Hematopoietic multipotent progenitor cell treated with erythropoietin and hydrocortisone succinate and interleukin-3 and kit ligand, for 17 days (in vitro differentiated cells): ENCODE data around the gene SLC4A1.

ENCODE experiments used
- DNase-seq: peaks from one replicate; pipeline ENCODE4 v3.0.0-alpha.2; 2015; ENCODE audit warnings: low spot score

SLC4A1 gene

DNA sequence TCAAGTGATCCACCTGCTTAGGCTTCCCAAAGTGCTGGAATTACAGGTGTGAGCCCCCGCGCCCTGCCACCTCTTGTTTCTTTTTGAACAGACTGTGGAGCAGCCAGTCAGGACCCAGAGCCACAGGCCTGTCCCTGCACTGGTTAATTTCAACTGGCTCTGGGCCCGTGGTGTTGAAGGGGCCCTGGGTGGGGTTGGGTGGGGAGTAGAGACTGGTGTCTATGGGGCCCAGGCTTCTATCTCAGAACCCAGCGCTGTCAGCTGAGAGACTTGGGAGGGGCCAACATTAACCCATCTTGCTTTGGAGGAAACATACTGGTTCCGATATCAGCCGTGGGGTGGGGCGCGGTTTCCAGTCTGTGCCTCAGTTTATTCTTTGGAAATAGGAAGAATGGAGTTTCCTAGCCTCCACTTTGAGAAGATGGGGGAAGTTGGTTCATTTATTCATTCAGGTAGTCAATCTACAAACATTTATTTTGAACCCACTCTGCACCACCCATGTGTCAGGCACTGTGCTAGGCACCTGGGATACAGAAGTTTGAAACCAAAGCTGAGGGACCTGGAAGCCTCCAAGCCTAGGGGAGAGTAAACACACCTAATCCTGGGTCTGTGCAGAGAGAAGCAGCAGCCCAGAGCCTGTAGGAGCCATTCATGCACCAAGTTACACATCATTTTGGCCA lies 15.5 kb upstream of the SLC4A1 start:
- peak; percentile 93 for DNase-seq

DNA sequence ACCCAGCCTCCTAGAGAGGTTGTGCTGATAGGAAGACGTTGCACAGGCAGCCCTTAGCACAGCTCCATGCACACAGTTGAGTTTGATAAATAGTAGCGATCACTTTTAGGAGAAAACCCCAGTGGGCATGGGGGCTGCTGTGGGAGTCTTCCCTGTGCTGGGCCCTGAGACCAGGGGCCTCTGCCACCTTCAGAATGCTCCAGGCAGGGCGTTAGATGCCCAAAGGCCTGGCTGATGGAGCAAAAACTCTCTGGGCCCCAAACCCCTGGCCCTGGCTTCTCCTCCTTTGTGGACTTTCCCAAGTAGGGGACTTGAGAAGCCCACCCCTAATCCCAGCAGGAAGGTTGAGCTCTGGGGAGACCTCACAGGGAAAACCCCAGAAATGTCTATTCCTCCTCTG lies 14.3 kb upstream of the SLC4A1 start:
- peak; percentile 82 for DNase-seq

DNA sequence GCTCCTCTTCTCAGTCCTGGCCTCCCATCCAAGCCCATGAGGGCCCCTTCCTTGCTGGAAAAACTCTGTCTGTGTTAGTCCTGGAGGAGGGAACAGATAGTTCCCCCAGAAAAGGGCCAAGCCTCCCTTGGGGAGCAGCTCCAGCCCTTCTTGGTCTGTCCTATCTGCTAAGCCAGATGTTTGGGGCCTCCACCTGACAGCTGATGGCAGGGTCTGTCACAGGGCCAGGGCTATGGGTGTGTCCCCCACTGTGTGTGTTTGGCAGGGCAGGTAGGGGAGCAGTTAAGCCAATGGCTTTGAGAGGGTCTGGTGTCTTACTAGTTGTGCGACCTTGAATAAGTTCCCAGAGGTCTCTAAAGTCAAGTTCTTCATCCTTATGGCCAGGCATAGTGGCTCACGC lies 13.6 kb upstream of the SLC4A1 start:
- DNase-seq, result peak; percentile 95

DNA sequence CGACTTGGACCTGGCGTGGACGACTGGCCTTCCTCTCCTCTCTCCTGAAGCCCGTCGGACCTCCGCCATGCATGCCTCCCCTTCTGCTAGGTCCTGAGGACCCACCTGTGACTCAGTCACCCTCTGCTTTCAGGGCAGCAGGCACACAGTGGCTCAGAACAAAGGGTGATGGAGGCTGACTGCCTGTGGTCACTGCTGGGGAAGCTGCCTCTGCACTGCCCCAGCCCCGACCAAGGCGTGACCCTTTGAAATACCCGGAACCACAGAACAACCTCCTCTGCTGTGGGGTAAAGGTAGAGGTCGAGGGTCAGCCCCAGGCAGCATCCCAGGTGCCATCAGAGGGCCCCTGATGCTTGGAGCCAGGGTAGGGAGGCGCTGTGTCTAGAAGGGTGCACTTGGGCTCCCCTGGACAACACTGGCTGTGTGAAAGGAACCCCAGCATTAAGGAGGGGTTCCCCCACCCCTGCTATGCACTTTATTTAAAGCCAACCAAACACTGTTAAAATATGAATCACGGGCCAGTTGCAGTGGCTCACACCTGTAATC lies 12.5 kb upstream of the SLC4A1 start:
- peak; percentile 67 for DNase-seq

DNA sequence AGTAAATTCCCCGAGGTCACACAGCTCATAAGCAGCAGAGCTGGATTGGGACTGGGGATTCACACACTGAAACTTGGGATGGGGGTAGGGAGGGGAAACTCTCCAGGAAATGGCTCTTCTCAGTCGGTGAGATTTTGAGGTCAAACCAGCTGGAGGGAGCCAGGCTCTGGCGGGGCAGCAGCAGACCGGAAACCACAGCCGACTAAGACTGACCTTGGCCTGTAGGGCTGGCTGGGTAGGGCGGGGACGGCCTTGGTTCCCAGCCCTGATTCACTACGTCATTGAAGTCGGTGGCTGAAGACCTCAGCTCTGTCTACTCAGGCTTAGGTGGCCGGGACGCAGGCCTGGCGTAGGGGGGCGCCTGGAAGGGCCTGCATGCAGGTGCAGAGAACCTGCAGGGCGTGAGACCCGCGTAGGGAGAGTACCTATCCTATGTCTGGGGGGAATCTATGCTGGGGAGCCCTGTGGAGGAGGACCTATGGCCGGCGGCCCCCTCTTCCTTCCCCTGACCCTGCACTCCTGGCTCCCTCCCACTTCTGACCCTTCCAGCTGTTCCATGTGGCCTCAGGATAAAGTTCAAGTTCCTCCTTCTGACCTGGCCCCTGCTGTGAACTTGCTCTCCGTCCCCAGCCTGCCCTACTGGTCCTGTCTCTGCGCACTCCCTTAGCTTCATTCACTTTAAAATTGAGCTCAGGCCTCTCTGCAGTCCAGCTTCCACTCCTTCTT lies 11.9 kb upstream of the SLC4A1 start:
- peak; percentile 88 for DNase-seq

DNA sequence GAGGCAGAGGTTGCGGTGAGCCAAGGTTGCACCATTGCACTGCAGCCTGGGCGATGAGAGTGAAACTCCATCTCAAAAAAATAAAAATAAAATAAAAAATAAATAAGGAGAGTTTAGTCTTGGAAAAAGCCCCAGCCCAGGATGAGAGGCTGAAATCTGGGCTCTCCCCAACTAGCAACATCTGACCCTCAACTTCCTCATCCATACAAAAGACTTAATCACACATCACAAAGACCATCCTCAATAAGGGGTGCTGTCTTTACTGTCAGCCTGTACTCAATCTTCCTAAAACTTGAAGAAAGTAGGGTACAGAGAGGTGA lies 11.4 kb upstream of the SLC4A1 start:
- DNase-seq, result no peak

DNA sequence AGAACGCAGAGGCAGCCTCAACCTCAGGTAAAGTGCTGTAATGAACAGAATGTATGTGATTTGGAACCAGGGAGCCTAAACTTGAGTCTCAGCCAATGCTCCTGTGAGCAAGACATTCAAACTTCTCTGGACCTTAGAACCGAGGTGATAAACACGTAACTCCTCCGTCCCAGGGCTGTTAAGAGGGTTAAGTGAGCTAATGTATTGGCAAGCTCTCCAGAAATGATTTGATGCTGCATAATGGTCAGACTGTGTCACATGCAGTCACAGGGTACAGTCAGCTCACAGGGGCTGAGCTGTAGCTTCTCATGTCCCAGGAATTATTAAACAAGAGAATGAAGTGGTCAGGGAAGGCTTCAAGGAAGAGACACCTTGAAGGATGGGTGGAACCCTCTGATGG lies 10.0 kb upstream of the SLC4A1 start:
- DNase-seq, result peak; percentile 69

DNA sequence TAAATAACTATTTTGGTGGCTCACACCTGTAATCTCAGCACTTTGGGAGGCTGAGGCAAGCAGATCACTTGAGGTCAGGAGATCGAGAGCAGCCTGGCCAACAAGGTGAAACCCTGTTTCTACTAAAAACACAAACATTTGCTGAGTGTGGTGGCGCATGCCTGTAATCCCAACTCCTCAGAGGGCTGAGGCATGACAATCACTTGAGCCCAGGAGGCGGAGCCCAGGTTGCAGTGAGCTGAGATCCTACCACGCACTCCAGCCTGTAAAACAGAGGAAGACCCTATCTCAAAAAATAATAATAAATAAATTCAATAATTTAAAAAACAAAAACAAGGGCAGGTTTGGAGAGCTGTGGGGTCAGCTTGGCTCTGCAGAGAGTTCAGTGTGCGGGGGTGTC lies 5.7 kb upstream of the SLC4A1 start:
- DNase-seq, result no peak

DNA sequence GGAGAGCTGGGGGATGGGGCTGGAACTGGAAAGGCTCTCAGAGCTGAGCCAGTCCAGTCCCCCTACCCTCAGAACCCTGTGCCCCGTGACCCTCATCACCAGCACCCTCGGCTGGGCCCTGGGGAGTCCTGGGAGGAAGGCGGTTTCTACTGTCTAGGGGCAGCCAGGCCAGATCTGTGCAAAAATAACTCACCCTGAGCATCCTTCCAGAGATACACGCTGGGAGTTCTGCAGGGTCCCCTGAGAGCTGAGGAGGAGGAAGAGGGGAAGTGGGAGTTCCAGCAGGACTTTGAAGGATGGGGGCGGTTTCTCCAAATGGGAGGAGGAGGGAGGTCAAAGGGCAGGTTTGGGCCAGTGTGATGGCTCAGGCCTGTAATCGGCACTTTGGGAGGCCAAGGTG lies 5.0 kb upstream of the SLC4A1 start:
- DNase-seq, result no peak

DNA sequence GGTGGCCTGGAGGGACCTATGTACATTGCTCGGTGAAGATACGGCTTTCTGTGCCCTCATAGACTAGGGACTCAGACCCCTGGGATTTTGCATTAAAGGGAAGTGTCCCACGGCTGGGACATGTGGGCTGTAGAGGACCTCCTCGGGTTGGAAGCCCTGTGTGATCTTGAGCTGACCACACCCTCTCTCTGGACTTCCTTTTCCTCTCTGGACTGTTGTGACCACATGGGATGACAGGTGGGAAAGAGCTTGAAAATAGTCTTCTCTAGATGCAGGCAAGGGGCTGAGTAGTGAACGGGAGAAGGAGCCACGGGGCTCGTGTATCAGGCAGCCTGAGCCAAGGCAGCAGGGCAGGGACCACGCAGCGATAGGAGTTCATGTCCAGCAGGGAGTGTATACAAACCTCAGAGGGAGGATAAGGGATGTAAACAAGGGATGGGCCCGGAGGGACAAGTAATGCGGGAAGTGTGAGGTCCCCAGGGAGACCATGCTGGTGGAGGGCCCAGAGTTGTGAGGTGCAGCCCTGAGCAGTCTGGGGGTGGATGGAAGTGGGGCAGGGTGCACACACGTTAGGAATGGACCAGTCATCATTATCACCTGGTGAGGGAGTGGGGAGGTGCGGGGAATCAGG lies 4.5 kb upstream of the SLC4A1 start:
- DNase-seq, result peak; percentile 30

DNA sequence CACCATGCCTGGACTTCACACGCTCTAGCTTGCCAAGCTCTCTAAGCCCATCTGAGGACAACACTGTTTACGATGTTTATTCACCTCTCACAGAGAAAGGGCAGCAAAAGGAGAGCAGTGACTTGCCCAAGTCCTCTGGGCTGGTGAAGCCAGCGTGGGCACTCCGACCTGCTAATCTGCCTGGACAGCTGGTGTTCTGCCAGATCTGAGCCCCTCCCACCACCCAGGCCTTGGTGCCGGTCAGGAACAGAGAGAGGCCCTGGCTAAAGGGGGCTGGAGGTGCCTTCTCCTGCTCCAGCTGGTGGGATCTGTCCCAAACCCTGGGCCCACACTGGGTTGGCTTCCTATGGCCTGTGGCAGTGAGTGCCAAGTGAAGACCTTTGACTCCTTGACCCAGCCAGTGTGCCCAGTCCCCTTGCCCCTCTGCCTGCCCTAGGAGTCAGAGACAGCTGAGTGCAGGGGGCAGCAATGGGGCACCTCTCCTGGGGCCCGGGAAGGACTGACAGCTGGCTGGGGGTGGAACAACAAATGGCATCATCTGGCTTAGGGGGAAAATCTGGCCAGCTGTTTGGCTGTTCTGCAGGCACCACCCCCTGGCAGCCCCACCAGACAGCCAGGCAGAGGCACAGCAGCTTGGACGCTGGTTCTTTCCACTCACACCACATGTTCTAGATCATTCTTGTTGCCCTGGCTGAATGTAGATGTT lies 1.8 kb upstream of the SLC4A1 start:
- peak; percentile 91 for DNase-seq

DNA sequence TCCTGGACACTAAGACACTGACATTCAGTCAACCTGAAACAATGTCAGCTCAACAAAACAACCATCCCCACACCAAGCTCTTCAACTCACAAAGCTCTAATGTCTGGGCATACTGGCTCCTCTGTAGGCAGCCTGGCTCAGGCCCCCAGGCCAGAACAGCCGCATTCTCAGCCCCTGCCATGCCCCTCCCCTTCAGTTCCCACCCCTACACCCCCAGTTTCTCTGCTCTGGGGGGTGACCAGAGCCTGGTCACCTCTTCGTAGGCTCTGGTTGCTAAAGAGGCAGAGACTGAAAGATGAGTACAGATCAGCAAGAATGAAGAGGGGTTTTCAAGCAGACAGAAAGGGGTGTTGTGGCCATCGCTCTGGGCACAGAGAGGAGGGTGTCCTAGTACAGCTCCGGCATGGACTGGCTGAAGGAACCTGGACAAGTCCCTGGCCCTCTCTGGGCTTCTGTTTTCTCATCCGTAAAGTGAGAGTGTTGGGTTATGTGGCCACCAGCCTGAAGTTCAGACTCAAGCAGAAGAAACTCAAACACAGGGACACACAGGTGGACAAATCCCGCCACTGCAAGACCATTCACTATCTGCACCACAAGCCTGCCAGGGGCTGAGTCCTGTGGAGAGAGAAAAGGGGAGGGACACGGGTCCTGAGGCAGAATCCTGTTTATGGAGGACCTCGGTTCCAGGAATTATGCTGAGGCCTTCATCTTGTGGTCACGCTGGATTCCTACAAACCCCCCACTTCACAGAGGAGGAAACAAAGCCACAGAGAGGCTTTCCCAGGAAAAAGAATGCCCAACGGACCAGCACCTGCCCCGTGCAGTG lies 987 bp upstream of the SLC4A1 start:
- DNase-seq, result peak; percentile 82

DNA sequence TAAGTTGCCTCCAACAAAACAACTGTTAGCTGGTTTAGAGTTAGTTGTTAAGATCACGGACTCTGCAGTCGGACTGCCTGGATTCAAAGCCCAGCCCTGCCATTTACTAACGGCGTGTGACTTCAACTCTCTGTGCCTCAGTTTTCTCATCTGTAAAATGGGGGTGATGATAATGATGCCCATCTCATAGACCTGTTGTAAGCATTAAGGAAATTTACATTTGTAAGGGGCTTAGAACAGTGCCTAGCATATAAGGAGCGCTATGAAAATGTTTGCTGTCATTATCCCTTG lies 825 bp downstream of the SLC4A1 start:
- DNase-seq, result no peak

DNA sequence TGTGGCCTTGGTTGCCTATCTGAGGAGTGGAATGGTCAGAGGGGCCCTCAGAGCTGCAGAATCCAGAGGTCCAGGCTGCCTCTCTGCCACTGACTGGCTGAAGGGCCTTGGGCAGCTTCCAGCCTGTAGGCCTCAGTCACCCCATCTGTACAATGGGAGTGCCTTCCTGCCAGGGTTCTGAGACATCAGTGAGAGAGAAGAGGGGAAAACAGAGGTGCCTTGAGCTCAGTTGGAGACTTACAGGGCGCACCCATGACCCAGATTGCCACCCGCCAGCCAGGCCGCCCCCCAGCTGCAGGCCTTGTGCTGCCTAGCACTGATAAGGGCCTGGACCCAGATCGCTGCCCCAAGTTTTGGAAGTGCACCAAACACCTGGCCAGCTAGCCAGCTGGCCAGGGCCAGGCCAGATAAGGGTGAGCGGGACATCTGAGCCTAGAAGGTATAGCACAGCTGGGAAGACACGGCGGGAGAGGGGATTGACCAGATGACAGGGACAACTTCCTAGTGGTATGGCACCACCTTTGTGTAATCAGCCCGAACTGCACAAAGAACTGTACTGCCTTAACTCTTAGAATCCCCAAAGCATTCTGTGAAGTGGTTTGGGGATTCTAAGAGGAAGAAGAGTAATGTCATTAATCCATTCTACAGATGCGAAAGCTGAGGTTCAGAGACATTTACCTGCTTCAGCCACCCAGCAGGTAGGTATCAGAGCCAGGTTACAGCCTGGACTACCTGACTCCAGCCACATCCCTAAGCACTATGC lies 1.4 kb downstream of the SLC4A1 start:
- peak; percentile 97 for DNase-seq

DNA sequence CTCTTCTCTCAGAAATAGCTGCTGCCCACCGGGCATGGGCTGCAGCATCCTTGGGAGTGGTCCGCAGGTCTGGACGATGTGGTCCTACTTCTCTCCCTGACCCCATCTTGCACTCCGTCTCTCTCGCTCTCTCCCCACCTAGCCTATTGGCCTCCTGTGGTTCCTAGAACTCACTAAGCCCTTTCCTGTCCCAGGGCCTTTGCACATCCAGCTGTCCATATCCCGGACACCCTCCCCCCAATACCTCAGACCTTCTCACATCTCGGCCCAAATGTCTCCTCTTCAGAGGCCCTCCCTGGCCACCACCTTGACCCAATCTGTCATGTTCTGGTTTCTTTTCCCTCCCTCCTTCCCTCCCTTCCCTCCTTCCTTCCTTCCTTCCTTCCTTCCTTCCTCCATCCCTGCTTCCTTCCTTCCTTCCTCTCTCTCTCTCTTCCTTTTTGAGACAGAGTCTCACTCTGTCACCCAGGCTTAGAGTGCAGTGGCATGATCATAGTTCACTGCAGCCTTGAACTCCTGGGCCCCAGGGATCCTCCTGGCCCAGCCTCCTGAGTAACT lies 4.5 kb downstream of the SLC4A1 start:
- DNase-seq, result peak; percentile 58

DNA sequence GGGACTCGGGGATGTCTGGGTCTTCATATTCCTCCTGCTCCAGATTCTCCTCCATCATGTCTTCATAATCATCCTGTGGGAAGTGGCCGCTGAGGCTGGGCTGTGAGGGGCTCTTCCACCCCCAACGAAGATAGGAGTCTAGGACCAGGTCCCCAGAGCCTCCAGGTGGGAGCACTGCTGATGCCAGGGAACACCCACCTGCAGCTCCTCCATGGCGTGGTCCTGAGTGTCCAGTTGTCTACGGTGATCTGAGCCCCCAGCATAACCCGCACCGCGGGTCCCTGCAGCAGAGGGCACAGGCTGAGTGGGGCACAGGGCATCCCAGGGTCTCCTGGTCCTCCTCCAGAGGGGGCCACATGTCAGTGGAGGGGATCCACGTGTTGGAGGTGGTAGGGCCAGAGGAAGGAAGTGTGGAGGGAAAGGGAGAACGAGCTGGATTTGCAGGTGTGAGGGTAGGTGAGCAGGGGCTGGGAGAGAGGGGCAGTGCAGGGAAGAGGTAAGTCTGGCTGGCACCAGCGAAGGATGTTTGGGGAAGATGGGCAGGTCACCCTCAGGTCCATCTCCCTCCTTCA lies 5.2 kb downstream of the SLC4A1 start:
- no peak for DNase-seq

DNA sequence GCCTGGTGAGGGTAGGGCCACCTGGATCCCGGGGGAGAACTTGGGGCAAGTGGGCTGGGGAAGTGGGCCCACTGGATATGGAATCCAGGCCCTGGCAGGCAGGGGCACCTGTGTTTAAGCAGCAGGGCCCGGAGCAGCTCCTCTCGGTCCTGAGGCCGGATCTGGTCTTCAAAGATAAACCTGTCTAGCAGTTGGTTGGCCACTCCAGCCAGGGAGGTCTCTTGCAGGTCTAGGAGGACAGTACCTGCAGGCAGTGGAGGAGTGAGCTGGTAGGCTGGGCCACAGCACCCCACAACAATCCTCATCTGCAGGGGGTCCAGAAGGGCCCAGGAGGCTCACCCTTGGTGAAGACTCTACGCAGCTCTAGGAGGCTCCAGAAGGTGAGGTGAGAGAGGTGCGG lies 7.6 kb downstream of the SLC4A1 start:
- DNase-seq, result no peak

DNA sequence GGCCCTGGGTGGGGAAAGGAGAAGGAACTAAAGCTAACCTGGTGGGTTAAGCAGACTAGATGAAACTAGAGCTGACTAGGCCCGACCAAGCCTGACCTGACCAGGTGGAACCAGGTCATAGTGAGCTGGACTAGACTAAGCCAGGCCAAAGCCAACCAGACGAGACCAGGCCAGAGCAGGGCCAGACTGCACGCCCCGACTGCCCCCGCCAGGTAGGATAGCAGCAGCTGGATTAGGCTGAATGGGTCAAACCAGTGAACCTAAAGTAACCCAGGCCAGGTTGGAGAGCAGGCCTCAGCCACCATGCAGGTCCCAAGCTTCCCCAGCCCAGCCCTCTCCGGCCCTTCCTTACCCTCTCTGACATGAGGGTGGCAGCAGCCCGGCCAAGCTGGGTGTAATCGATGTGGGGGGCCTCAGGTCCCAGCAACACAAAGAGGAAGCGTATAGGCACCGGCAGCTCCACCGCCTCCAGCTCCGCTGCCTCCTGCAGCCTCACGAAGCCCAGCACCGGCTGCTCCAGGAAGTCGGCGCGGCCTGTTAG lies 9.1 kb downstream of the SLC4A1 start:
- no peak for DNase-seq

DNA sequence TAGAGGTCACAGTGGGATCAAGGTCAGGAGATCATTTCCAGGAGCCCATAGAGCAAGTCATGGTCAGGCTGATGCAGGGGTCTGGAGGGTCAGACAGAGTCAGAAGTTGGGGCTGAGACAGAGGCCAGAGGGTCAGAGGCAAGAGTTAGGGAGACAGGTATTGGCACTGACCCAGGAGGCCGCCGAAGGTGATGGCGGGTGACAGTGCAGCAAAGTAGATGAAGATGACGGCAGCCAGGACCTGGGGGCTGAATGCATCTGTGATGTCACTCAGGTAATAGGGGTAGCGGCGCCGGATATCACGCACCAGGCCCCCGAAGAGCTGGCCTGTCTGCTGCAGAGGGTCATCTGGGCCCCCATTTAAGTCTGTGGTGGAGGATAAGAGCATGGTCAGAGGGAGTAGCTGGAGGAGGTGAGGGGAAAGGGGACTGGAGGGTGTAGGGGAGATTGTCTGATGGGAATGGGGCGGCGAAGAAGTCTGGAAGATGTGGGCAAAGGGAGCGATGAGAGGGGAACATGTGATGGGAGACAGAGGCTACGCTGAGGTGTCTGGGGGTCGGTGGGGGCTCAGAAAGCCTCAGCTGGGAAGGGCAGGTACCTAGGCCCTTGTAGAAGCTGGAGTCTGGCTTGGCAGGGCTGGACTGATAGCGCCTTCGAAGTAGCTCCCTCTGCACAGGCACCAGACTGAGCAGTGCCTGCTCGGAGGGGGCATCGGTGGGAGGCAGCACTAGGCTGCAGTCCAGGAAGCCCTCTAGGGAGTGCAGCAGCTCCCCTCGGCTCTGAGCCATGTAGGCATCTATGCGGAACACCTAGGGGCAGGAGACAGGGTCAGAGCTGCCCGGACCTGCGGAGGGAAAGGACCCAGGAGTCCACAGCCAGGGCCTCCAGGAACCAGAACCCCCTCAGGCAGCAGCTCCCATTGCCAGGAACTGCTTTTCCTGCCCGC lies 9.8 kb downstream of the SLC4A1 start:
- DNase-seq, result no peak
